ELR (cell line): ENCODE results near the gene ZNF608.

Experiments
- DNase-seq: peaks from one replicate; pipeline ENCODE4 v3.0.0-alpha.2; 2015; ENCODE audit warnings: low read depth

ZNF608 gene

DNA sequence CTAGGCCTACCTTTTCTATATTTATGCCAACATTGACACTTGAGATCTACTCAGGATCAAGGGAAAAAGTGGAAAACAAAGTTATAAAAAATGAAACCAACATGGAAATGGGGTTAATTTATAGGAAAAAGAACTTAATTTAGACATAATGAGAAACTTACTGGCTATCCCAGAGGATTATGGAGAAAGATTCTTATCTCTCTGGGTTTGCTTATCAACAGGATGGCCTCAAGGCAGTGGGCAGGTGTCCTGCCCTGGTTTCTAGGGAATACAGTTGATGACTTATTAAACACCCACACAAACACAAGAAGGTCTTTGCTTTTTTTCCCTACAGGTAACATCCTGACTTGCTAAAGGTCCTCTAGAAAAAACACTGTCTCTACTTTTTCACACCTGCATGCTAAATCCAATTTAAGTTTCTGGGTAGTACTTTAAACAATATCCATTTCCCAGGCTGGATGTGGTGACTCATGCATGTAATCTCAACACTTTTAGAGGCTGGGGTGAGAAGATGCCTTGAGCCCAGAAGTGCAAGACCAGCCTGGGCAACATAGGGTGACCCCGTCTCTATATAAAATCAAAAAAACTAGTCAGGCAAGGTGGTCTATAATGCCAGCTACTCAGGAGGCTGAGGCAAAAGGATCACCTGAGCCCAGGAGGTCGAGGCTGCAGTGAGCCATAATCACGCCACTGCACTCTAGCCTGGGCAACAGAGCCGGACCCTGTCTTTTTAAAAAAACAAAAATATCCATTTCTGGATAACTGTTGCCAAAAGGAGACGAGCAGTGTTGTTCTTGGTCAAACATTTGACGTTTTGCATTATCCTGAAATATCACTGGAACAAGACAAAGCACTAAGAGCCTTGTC is 6.6 kb upstream of the ZNF608 start:
- no peak for DNase-seq

DNA sequence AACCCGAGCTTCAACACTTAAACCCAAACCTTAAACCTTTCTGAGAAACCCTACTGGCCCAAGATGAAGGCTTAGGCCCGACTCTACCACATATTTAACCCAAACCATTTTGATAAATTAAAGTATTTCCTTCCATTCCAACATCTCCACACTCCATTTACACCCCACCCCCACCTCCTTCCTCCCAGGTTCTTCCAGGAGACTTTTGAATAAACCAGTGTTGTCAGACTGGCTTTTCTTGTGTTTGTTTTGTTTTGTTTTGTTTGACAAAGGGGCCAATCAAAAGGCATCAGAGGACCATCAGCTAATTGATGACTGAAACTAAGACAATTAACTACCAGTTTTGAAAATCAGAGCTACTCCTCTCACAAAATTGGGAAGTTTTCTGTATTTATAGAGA is 4.6 kb upstream of the ZNF608 start:
- DNase-seq: no peak

DNA sequence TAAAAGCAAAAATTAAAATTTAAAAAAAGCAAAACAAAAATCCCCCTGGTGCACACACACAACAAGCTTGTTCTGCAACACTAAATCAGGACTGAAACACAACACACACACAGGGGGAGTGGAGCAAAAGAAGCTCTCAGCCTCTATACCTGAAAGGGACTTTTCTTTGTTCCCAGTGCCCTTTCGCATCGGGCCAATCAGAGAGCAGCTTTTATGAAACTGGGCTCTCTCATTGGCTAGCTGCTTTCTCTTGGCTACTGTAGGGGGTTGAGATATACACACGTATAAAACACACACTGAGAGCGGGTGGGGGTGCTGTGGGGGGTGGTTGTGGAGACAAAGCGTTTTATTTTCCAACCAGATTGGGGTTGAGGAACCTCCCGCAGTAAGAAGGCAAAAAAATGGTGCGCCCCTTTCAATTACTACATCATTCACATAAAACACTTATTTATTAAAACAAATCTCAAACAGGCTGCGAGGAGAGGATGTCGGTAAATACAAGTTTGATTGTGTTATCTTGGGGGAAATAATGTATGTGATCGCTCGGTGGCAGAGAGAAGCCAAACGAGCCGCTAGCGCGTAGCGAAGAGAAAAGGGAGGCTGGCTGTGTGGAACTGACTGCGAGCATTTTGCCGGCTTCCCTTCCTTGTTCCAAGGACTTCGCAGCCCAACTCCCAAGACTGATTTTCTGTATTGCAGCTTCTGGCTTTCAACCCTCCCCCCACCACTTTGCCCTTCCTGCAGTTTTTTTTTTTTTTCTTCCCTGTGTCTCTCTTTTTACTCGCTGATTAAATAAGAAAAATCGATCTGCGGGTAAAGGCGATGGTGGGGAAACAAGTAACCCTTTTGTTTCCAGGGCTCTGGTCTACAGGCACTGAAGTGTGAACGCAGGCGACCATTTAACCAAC is 2.5 kb upstream of the ZNF608 start:
- peak; percentile 58 for DNase-seq

DNA sequence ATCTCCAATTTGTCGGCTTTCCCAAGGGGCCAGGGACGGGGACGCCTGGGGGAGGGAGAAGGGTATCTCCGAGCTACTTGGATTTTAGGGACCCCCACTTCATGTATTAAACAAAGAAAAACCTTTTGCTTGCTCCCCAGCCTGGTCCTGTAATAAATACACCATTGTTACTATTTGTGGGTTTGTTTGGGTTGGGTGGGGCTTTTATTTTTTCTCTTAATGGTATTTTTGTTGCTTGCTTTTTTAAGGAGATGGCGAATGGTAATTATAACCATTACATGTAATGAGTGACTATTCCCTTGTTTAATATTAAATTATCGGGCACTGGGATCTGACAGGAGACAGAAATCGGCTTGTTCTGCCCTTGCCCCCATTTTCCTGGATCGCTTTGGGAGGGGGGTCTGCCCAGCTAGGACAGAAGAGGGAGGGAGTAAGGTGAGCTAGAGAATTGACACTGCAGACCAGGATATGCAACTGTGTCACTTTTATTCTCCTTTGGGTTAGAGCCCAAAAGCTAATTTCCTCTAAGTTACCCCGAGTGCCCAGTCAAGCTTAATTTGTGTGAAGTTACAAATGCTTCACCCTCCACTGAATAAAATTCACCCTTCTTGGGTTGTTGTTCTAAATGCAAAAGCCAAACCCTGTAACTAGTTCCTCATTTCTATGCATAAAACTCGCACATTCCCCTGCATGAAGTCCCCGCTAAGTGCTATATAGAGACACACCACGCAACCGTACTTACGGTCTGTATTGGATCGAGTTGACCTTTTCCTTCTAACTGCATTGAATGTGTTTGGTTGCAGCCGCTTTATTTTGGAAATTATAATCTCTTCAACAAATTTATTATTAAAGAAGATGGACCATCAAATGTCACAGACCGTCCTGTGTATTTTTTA is 1.6 kb upstream of the ZNF608 start:
- DNase-seq: no peak

DNA sequence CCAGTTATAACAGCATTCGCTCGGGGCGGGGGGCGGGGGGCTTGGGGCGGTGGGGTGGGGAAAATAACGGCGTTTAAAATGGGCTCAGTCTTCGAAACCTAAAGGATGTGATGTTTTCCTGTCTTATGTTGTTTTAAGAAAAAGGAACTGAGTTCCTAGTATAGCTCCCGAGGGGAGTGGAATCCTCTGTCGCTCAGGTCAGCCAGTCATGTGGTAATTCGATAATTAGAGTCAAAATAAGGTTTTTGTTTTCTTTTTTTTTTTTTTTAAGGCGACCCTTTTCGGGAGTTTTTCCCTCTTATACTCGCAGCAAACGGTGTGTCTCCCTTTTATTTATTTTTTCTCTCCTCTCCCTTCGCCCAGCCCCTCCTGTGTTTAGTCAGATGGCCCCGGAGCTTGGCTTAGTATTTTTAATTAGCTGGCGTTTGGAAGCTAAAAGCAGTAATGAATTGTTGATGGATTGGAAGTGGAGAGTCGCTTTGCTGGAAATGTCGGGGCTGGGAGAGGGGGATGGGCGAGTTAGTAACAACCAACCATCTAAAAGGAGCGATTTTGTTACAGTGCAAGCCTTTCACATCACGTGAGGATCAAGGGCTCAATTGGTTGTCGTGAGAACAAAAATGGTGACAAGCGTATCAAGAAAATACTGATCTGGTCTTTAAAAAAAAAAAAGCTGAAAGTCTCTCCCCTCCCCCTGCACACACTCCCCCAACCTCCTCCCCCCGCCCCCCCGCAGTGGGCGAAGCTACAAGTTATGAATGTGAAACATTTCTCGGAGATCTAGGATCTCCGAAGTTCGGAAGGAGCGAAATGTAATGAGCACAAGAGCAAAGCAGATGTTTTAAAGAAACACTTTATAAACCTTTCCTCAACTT is 714 bp upstream of the ZNF608 start:
- peak; percentile 40 for DNase-seq

DNA sequence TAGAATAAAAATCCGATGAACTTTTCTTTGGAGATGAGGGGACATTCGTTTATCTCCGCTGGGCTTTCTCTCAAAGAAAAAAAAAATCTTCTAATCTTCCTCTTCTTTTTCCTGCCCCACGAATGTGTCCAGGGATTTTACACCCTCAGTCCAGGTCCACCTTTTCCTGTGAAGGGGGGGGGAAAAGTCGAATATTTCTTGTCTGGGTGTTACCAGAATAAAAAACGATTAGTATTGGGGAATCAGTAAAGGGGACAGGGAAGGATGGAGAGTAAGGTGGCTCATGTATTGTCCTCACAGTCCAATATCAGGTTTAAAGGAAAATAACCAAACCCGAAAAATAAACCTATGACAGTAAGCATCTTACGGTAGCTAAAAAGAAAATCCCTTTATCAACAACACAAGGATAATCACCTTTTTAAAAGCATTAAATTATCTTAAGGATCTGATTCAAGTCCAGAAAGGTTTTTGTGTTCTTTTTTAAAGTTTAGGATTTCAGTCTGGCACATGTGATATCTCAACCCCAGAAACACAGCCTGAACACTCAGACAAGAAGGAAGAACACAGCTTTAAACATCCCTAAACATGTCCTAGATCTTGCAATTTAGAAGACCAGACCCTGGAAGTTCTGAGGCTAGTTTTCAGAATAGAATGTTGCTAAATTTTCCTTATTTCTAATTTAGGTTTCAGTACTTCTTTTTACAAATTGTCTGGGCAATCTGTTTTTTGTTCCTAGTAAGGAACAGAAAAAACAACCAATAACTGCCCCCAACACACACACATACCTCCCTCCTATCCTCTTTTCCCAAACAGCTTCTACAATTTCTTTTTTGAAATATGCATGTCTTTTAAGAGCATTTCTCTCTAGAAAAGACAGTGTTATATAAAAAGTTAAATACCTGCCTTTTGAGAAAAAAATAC is 1.2 kb downstream of the ZNF608 start:
- no peak for DNase-seq

DNA sequence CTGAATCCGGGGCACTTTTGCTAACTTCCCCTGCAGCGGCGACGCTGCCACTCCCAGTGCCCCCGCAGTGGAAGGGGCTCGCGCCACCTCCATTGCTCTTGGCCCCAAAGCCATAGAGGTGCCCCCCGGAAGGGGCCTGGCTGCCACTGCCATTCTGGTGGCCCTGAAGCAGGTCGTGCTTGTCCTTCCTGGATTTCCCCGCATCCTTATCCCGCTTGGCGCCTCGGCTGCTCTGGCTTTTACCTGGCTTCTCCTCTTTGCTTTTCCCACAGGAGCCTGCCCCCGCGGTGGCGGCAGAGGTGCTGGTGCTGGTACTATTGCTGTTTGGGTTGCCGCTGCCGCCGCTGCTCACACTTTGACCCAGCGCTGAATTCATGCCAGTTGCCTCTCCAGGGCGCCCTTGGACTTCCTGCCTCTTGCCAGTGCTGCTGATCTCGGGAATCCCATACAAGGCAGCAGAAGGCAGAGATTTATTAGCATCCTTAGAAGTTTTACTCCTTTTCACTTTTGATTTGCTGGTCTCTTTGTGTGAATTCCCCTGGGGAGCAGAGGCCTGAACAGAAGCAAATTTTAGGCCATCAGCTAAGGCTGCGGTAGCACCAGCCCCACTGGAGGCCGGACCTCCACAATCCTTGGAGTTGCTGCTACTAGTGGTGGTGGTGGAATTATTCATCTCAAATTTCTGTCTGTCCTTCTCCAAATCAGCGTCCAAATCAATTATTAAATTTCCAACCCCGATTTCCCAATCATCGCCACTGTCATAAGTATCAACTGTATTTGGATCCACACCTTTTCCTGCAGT is 2.1 kb downstream of the ZNF608 start:
- no peak for DNase-seq

DNA sequence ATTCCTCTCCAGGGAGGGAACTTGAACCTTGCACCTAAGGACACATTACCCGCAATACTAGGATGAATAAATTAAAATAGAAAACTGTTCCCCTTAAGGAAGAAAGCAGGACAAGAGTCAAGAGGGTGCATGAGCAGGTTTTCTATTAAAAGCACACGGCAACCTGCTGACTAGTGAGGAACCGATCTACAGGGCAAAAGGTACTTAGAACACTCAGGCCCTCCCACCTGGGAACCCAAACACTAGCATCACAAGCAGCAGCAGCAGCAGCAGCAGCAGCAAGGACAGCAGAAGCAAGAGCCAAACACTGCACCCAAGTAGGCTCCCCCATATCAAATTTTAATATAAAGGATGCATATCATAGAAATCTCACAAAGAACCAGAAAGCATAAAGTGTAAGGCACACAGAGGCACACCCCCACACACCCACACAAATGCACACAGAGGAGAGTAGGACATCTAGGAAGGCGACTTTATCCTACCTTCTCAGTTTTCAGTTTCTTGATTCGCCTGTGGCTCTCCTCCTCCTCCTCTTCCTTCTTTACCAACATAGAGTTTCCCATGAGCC is 2.8 kb downstream of the ZNF608 start:
- DNase-seq: no peak

DNA sequence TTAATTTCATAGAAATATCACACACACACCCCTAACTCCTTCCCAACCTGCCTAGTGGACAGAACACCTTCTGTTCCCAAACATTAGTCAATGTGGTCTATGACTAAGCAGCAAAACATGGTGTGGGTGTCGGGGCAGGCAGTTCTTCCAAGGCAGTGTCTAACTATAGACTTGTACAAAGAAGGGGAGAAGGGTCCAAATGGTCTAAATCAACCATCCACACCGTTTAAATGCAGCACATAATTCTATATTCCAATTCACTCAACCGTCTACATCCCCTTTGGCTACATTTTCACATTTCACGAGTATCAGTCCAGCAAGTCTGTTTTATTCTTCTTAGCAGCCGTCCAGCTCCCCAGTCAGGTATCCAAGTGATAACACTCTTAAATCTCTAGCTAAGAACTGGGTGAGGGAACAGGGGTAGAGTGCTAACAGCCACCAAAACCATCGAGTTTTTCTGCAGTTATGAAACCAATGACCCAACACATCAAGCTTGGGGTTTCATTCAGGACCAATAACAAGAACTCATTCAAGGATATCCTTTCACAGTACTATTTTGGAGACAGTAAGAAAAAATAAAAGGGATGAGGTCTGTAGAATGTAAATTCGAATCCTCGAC is 3.3 kb downstream of the ZNF608 start:
- DNase-seq: peak; percentile 73

DNA sequence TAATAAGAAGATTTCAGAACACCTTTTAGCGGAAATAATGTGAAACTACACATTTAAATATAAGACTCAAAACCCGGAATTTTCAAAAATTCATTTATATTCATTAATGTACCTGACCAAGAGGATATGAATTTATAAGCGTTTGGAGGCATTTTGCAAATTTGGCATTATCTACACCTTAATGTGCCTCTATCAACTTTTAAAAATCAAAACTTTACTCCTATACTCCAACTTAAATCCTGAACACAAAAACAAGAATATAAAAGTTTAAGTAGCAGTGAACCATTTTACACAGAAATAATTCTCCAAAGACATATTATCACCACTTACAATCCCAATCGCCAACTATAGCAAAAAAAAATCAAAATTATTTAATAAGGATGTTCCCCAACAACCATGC is 3.9 kb downstream of the ZNF608 start:
- DNase-seq: no peak

DNA sequence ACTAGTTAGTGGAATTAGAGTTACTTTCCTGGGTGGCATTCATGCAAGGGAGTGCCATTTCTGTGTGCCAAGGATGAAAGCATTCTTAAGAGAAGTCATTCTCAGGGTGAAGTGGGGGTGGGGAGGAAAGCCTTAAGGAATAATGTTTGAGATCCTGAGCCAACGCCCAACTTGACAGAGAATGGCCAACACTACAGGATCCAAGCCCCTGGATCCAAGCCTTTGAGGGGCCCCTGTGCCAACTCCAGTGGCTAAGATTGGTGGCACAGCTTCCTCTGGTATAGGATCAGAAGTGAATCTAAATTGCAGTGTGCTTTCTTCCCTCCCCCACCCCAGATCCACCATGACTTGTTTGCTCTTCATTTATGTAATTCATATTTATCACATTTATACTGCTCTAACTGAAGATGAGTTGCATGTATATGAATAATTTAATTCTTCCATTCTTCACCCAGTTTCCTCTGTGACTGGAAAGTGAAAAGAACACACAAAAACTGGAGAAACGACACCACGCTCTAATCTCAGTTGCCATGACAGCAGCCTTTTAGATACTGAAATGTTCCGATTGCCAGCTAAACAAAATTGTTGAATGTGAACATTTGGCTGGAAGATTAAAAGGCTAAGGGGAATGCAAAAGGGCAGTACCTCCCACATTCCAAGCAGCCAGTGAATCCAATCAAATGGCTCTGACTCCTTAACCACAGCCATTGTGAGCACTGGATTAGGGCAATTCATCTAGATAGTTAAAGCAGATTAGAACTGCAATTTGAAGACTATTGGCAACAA is 4.5 kb downstream of the ZNF608 start:
- DNase-seq: peak; percentile 58

DNA sequence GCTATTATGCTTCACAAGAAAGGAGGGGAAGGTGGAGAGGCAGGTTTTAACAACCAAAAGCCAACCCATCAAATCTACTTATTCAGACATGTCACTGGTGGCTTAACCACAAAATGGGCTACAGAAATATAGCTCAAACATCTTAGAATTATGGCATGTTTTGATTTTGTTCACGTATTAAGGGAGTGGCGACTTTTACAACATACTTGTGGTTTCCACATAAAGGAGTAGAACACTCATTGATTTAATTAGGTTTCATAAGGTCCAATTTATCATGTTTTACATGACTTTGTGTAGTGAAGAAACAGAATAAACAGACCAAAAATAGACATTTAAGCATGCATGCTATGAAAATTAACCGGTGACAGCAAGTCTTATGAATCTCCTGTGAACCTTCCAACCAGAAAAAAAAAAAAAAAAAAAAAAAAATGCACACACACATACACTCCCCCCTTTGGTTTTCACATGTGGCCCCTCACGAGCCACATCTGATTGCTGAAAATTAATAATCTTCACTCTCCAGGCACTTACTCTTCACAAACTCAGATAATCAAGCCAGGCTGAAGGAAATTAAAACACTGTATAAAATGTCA is 5.4 kb downstream of the ZNF608 start:
- no peak for DNase-seq

DNA sequence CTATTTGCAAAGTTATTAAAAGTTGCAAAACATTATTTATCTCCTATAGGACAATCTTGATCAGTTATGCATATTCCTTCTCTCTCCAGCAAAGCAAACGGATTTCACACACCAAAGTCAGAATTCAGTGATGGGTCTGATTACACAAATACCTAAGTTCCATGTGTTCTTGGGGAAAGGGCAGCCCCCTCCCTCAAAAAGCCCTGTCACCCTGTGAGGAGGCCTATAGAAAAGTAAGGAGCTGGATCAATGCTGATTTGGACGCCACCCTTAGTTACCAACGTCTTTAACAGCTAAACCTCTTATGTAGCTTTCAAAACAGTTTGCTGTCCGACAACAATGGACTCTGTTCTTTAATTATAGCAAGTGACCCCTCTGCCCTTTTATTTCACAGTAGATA is 6.4 kb downstream of the ZNF608 start:
- DNase-seq: no peak

DNA sequence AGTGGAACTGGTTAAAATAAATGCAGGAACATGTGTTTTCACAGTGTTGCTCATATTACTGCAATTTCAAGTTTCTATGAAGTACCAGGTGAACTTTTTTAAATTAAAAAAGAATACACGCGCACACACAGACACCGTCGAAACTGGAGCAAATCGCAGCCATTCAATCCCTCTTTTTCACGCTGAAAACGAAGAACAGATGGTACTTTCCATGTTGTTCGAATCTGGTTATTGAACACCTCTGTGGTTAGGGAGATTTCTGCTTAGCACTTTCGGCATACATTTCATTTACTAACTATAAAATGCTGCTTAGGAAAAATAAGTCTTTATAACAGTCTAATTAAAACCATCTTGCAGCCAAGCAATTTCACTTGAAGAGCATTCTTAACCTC is 6.8 kb downstream of the ZNF608 start:
- no peak for DNase-seq

DNA sequence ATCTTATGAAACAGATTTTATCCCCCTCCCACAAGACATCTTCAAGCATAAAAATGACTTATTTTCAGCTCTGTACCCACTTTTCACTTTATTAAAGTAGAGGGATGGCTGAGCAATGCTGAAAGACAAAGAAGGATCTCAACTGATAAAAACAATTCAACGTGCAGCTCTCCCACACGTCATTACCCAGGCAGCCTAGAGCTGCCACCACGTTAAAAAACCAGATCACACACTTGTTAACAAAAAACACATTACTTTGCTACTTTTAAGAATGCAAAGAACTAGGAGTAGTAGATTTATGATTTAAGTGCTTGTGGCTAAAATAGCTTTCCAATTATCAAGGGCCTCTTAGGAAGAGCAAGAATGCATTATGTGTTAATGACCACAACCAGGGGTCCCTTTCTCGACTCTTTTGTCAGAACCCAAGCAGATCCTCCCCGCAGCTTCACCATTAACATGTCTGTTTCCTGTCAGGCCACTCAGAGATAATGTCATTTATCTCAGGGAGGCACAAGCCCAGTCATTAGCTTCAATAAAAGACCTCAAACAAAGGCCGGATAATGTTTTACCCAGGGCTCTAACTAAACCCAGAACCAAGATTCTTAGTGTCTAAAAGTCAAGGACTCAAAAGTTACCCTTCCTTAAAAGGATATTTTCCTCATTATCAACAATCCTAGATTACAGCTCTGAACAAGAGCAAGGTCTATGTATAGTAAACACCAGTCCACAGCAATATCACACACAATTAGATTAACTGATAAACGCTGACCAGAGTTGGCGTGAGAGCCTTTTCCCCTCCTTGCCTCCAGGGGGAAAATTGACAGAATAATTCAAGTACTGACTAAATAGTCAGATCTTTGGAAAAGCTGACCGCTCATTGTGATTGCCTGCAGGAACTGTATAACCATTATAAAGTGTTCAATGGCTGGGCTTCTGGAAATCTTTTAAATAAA is 7.5 kb downstream of the ZNF608 start:
- no peak for DNase-seq

DNA sequence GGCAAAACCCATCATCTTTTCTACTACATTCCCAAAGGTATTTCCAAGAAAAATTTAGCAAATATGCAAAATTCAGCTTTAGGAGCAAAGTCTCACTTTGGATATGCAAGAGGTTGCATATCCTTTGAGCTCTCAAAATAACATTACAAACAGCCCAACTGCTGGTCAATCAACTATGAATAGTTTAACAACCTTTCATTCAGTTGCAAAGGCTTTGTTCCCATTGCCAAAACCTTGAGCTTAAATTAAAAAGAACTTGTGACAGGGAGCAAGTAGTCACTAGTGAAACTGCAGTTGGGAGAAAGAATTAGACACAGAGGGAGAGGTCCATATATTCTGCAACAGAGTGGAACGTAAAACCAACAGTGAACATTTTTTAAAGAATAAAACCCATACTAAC is 8.8 kb downstream of the ZNF608 start:
- no peak for DNase-seq
